Small intestine (tissue), 7 donors: ENCODE results near the gene LKAAEAR1. TPM values are rescaled to one million over a fixed set of nuclear protein-coding genes. Genes with fewer than 3 reads are reported as not detected.
"Not testable (repeated sequence)": the region's sequence is repeated elsewhere in the genome, so short reads cannot be mapped to it uniquely, and the experiment has no call there.

Source experiments
- DNase-seq, 2 donors: peaks; one replicate each; pipeline versions ENCODE4 v3.0.0 to v3.0.0-alpha.2; 2013
- FAIRE-seq: peaks from 2 replicates; lab custom pipeline; 2012; peaks lifted over from hg19 to GRCh38; lab: Jason Lieb, UNC
- H3K27ac ChIP-seq, 3 donors: one replicate each; pipeline ENCODE4 v1.5.1; 2013; ENCODE audit warnings: low read length in 2 of 3, mild to moderate bottlenecking in 2 of 3, control low read depth in 1 of 3, inconsistent platforms in 1 of 3, low read depth in 1 of 3, moderate library complexity in 1 of 3
- H3K27me3 ChIP-seq, 3 donors: one replicate each; pipeline ENCODE4 v1.6.1; 2013; ENCODE audit warnings: low read length in 3 of 3, inconsistent platforms in 1 of 3; ENCODE audit not compliant: control insufficient read depth in 3 of 3, insufficient read depth in 3 of 3
- H3K36me3 ChIP-seq, 3 donors: one replicate each; pipeline ENCODE4 v1.6.1; 2013; ENCODE audit warnings: low read length in 3 of 3, inconsistent platforms in 1 of 3, low read depth in 1 of 3, mild to moderate bottlenecking in 1 of 3, moderate library complexity in 1 of 3; ENCODE audit not compliant: control insufficient read depth in 3 of 3, insufficient read depth in 2 of 3
- H3K4me1 ChIP-seq, 3 donors: one replicate each; pipeline ENCODE4 v1.6.1; 2013; ENCODE audit warnings: low read length in 2 of 3, inconsistent platforms in 1 of 3, low read depth in 1 of 3, mild to moderate bottlenecking in 1 of 3, moderate library complexity in 1 of 3; ENCODE audit not compliant: control insufficient read depth in 3 of 3, insufficient read depth in 2 of 3
- H3K4me3 ChIP-seq, 3 donors: one replicate each; pipeline ENCODE4 v1.5.1; 2013; ENCODE audit warnings: low read length in 3 of 3, control low read depth in 1 of 3, inconsistent platforms in 1 of 3, low read depth in 1 of 3, mild to moderate bottlenecking in 1 of 3, moderate library complexity in 1 of 3
- H3K9me3 ChIP-seq, 2 donors: one replicate each; pipeline ENCODE4 v1.6.1; 2013; ENCODE audit warnings: low read depth in 1 of 2, low read length in 1 of 2; ENCODE audit not compliant: control insufficient read depth in 2 of 2, insufficient read depth in 1 of 2
- WGBS, 3 donors: extraction: QIAGEN DNeasy Blood & Tissue Kit; methylation state at CpG; one replicate each; pipeline ENCODE4 v1.1.7; 2013; 5-methylcytosine and 5-hydroxymethylcytosine counted together
- polyA plus RNA-seq, 4 donors: library from polyadenylated mRNA; stranded (reverse) in 3 of 4; unstranded in 1 of 4; fragments of 200-250 nt in 3 of 4; fragments of 120-200 nt in 1 of 4; gene quantifications; one replicate each; pipeline versions ENCODE4 v1.2.1 to v1.2.3, GENCODE V29; 2013
- donor health status: healthy with polysubstance abuse.
- donor health status: control.
- donor health status: control.
- donor health status: Bipolar disorder and iron deficiency.
- donor health status: healthy.

Gene LKAAEAR1
- polyA plus RNA-seq, 4 donors = 0.09 TPM; not detected in 3

DNA sequence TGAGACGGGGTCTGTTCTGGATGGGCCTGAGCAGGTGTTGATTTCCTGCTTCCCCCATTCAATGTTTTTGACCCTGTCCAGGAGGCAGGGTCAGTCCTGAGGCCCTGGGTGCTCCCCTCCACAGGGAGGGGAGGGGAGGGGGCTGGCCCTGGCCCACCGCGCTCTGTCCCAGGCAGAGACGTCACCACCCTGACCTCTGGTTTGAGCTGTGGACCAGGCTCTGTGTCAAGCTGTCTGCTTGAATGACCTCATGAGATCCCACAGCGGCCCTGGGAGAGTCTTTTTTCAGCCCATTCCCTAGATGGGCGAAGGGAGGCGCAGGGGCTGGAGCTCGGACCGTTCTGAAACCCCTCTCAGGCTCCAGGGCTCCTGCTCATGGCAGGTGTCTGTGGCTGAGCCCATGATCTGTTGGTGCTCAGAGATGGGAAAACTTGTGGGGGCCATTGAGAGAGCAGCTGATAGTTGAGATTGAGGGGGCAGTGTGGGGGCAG lies 8.9 kb upstream of the LKAAEAR1 start:
- H3K9me3 ChIP-seq = peaks cover 0 to under 1% of the 10 kb centered on the region in 2 donors
- no peak for FAIRE-seq
- DNase-seq = no peak
- H3K27ac ChIP-seq = no peak overlapping the region
- no peaks in the 10 kb centered on the region for H3K4me1 ChIP-seq
- no peak overlapping the region for H3K4me3 ChIP-seq
- H3K27me3 ChIP-seq = peaks cover 0 to 29% (median 0%) of the 10 kb centered on the region in 3 donors
- no peaks in the 10 kb centered on the region for H3K36me3 ChIP-seq
- 38 to 56% (median 52%) methylated on average over 7 to 9 of the region's 9 CpGs for WGBS, 3 donors

DNA sequence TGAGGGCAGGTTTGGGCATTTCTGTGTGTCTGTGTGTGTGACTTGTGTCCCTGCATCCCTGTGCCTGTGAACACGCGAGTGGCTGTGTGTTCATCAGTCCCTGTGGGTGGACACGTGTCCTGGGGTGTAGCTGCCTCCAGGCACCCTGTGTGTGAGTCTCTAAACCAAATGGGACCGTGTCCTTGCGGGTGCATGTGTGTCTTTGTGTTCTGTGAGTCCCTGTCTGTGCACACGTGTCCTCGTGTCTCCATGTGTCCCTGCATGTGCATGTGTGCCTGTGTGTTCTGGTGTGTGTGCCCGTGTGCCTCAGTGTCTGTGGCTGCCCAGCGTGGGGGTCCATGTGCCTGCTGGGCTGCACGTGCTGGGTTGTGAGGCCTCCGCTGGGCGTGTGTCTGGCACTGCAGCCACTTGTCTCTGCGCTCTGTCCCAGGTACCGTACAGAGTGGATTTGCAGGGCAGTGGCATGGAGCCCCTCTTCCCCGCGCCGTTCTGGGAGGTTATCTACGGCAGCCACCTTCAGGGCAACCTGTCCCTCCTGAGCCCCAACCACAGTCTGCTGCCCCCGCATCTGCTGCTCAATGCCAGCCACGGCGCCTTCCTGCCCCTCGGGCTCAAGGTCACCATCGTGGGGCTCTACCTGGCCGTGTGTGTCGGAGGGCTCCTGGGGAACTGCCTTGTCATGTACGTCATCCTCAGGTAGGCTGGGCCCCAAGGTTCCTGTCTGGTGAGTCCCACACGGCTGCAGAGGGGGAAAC lies 8.2 kb upstream of the LKAAEAR1 start:
- WGBS, 3 donors = 27 to 52% (median 36%) methylated on average over 26 to 27 of the region's 27 CpGs

DNA sequence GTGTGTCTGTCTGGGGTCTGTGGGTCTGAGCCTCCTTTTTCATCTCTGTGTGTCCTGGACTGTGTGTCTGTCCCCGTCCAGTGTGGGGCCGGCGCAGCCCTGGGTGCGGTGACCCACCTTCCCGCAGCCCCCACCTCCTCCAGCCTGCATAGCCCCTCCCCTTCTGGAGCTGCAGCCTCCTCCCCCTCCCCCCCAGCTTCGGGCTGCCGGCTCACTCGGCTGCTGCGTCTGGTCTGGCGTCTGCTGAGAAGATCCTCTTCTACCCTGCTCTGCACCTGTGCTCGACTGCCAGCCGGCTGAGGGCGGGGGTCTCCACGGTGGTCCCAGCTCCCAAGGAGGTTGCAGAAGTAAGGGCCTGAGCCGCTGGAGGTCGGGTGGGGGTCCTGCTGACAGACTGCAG lies 7.6 kb upstream of the LKAAEAR1 start:
- Histone ChIP-seq H3K4me3 (no peak overlapping the region), H3K9me3 (peaks cover 0 to 9% of the 10 kb centered on the region in 2 donors), H3K27me3 (peaks cover 0 to 29% (median 0%) of the 10 kb centered on the region in 3 donors), H3K36me3 (no peaks in the 10 kb centered on the region), H3K4me1 (no peaks in the 10 kb centered on the region), H3K27ac (no peak overlapping the region)
- FAIRE-seq (no peak), DNase-seq (no peak)
- WGBS, 3 donors = 6 to 23% (median 11%) methylated on average over 12 to 16 of the region's 16 CpGs

More for the DNA sequence above, 8.2 kb upstream of the LKAAEAR1 start:
- no peaks in the 10 kb centered on the region for H3K4me1 ChIP-seq
- no peak for FAIRE-seq
- H3K27ac ChIP-seq = no peak overlapping the region
- peaks cover 0 to 6% of the 10 kb centered on the region in 2 donors for H3K9me3 ChIP-seq
- peaks cover 0 to 29% (median 0%) of the 10 kb centered on the region in 3 donors for H3K27me3 ChIP-seq
- no peak for DNase-seq
- H3K36me3 ChIP-seq = no peaks in the 10 kb centered on the region
- H3K4me3 ChIP-seq = no peak overlapping the region

DNA sequence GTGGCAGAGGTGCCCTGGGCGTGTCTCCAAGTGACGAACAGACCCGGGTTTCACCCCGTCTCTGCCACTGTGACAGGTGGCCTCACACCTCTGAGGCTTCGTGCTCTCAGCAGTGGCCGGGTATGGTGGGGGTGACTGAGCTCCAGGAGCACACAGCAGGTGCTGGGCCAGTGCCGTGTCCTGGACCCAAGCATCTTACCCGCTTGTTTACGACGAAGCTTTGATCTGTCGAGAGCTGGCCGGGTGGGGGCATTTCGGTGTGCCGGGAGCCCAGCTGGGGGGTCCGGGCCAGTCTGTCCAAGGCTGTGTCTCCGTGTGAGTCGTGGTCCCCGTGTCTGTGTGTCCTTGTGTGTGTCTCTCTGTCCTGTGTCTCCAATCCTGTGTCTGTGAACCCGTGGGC lies 7.1 kb upstream of the LKAAEAR1 start:
- 55 to 73% (median 63%) methylated on average over 18 to 19 of the region's 19 CpGs for WGBS, 3 donors
- Histone ChIP-seq H3K4me1 (no peaks in the 10 kb centered on the region), H3K9me3 (peaks cover 0 to 12% of the 10 kb centered on the region in 2 donors), H3K4me3 (no peak overlapping the region), H3K27ac (no peak overlapping the region), H3K36me3 (no peaks in the 10 kb centered on the region), H3K27me3 (peaks cover 0 to 29% (median 0%) of the 10 kb centered on the region in 3 donors)
- DNase-seq (no peak), FAIRE-seq (no peak)

DNA sequence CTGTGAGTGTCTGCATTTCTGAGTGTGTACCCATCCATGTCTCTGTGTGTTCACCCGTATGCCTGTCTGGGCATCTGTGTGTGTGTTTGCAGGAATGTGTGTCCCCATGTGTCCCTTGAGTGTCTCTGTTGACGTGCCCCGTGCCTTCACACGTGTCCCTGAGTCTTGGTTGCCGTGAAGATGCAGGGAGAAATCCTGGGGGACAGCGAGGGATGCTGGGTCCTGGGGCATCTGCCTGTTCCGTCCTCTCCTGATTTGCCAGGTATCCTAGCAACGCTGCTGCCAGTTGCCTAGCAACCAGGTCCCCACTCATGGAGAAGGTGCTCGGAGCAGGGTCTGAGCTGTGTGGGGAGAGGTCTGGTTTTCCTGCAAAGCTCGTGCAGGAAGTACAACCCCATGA lies 6.0 kb upstream of the LKAAEAR1 start:
- WGBS, 3 donors = 26 to 50% (median 45%) methylated on average over 10 of the region's 10 CpGs
- Histone ChIP-seq H3K27ac (no peak overlapping the region), H3K4me1 (no peaks in the 10 kb centered on the region), H3K4me3 (no peak overlapping the region), H3K9me3 (peaks cover 0 to 12% of the 10 kb centered on the region in 2 donors), H3K36me3 (no peaks in the 10 kb centered on the region), H3K27me3 (peaks cover 1 to 40% (median 5%) of the 10 kb centered on the region in 3 donors)
- DNase-seq (no peak), FAIRE-seq (no peak)

DNA sequence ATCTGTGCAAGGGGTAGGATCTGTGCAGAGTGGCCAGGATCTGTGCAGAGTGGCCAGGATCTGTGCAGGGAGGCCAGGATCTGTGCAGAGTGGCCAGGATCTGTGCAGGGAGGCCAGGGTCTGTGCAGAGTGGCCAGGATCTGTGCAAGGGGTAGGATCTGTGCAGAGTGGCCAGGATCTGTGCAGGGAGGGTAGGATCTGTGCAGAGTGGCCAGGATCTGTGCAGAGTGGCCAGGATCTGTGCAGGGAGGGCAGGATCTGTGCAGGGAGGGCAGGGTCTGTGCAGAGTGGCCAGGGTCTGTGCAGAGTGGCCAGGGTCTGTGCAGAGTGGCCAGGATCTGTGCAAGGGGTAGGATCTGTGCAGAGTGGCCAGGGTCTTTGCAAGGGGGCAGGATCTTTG lies 4.4 kb upstream of the LKAAEAR1 start:
- H3K36me3 ChIP-seq, H3K27ac ChIP-seq, H3K4me3 ChIP-seq, H3K4me1 ChIP-seq, DNase-seq: not testable (repeated sequence)
- Histone ChIP-seq H3K9me3 (peaks cover 0 to 12% of the 10 kb centered on the region in 2 donors), H3K27me3 (peaks cover 4 to 51% (median 14%) of the 10 kb centered on the region in 3 donors)
- peak; percentile 5 for FAIRE-seq

DNA sequence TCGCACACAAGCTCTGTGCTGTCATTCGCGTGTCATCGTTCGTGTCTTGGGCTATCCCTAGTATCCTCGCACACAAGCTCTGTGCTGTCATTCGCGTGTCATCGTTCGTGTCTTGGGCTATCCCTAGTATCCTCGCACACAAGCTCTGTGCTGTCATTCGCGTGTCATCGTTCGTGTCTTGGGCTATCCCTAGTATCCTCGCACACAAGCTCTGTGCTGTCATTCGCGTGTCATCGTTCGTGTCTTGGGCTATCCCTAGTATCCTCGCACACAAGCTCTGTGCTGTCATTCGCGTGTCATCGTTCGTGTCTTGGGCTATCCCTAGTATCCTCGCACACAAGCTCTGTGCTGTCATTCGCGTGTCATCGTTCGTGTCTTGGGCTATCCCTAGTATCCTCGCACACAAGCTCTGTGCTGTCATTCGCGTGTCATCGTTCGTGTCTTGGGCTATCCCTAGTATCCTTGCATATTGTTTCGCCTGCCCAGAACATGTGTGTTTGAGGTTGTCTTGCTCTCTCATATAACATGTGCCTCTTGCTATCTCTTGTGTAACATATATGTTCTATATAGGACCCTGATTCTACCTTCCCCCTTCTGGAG lies 3.1 kb upstream of the LKAAEAR1 start:
- not testable (repeated sequence) for DNase-seq, H3K4me1 ChIP-seq, H3K27ac ChIP-seq, FAIRE-seq, H3K36me3 ChIP-seq, H3K4me3 ChIP-seq
- Histone ChIP-seq H3K27me3 (peaks cover 4 to 56% (median 18%) of the 10 kb centered on the region in 3 donors), H3K9me3 (peaks cover 0 to 12% of the 10 kb centered on the region in 2 donors)
- 93 to 95% (median 93%) methylated on average over 6 of the region's 36 CpGs for whole genome bisulfite sequencing, 3 donors

DNA sequence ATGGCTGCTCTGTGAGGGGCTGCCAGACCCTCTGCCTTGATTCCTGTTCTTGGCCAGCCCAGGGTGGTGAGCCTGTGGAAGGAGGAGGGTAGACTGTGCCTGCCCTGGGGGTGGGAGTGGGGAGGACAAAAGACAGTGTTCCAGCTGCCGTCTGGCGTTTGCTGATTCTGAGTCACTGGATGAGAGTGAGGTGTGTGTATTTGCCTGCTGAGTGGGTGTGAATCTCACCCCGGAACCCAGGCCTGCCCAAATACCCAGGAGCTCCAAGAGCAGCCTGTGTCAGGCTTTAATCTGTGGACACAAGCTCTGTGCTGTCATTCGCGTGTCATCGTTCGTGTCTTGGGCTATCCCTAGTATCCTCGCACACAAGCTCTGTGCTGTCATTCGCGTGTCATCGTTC lies 2.6 kb upstream of the LKAAEAR1 start:
- no peak for FAIRE-seq

More for the DNA sequence above, 2.6 kb upstream of the LKAAEAR1 start:
- H3K27ac ChIP-seq = no peak overlapping the region
- 88 to 94% (median 92%) methylated on average over 7 to 9 of the region's 11 CpGs for WGBS, 3 donors
- DNase-seq = no peak
- H3K9me3 ChIP-seq = peaks cover 0 to 12% of the 10 kb centered on the region in 2 donors
- peaks cover 4 to 58% (median 18%) of the 10 kb centered on the region in 3 donors for H3K27me3 ChIP-seq
- no peak overlapping the region for H3K4me3 ChIP-seq
- peaks cover 0 to 8% (median 0%) of the 10 kb centered on the region in 3 donors for H3K4me1 ChIP-seq
- no peaks in the 10 kb centered on the region for H3K36me3 ChIP-seq
